ENCODE results near the gene DENND1A.
A peak's percentile ranks its signal among the peaks of the same experiment; 100 is the strongest.
"Not testable (repeated sequence)": the region's sequence is repeated elsewhere in the genome, so short reads cannot be mapped to it uniquely, and the experiment has no call there.

The DENND1A gene

GRCh38 chr9:123952641-123953495 lies 22.9 kb upstream of the DENND1A start:
- H3K27ac ChIP-seq = no peak overlapping the region
- no peak for DNase-seq (ENCODE audit: low read depth, low spot score)

- no peak overlapping the region for H3K27ac ChIP-seq
- no peak for DNase-seq (ENCODE audit: low read depth, low spot score)
Observed at GRCh38 chr9:123948286-123948685, 18.4 kb upstream of the DENND1A start.

GRCh38 chr9:123947326-123947725 lies 17.4 kb upstream of the DENND1A start:
- DNase-seq (ENCODE audit: low read depth, low spot score) = no peak

GRCh38 chr9:123946101-123946821 lies 16.3 kb upstream of the DENND1A start:
- no peak for DNase-seq (ENCODE audit: low read depth, low spot score)
- H3K27ac ChIP-seq = no peak overlapping the region

More at GRCh38 chr9:123947326-123947725, 17.4 kb upstream of the DENND1A start:
- H3K27ac ChIP-seq = no peak overlapping the region

GRCh38 chr9:123945532-123945931 lies 15.6 kb upstream of the DENND1A start:
- DNase-seq (ENCODE audit: low read depth, low spot score) = no peak

GRCh38 chr9:123944464-123944863 lies 14.5 kb upstream of the DENND1A start:
- DNase-seq (ENCODE audit: low read depth, low spot score); H3K27ac ChIP-seq: not testable (repeated sequence)

More at GRCh38 chr9:123945532-123945931, 15.6 kb upstream of the DENND1A start:
- H3K27ac ChIP-seq = no peak overlapping the region

- no peak overlapping the region for H3K27ac ChIP-seq
- no peak for DNase-seq (ENCODE audit: low read depth, low spot score)
Observed at GRCh38 chr9:123943671-123944070, 13.7 kb upstream of the DENND1A start.

GRCh38 chr9:123942542-123942941 lies 12.6 kb upstream of the DENND1A start:
- DNase-seq (ENCODE audit: low read depth, low spot score) = no peak
- no peak overlapping the region for H3K27ac ChIP-seq

- DNase-seq (ENCODE audit: low read depth, low spot score) = no peak
- H3K27ac ChIP-seq = no peak overlapping the region
Observed at GRCh38 chr9:123941524-123942070, 11.7 kb upstream of the DENND1A start.

- DNase-seq (ENCODE audit: low read depth, low spot score) = no peak
- H3K27ac ChIP-seq = no peak overlapping the region
Observed at GRCh38 chr9:123940721-123941523, 11.0 kb upstream of the DENND1A start.

- H3K27ac ChIP-seq = no peak overlapping the region
- DNase-seq (ENCODE audit: low read depth, low spot score) = no peak
Observed at GRCh38 chr9:123938401-123938800, 8.5 kb upstream of the DENND1A start.

GRCh38 chr9:123936575-123936974 lies 6.6 kb upstream of the DENND1A start:
- not testable (repeated sequence) for H3K27ac ChIP-seq; DNase-seq (ENCODE audit: low read depth, low spot score)

- no peak for DNase-seq (ENCODE audit: low read depth, low spot score)
- H3K27ac ChIP-seq = peak overlapping the region; percentile 52
Observed at GRCh38 chr9:123933440-123934212, 3.7 kb upstream of the DENND1A start.

- DNase-seq (ENCODE audit: low read depth, low spot score) = no peak
- H3K27ac ChIP-seq = peak overlapping the region; percentile 39
Observed at GRCh38 chr9:123929177-123929869, 603 bp downstream of the DENND1A start.

- peak overlapping the region; percentile 39 for H3K27ac ChIP-seq
- no peak for DNase-seq (ENCODE audit: low read depth, low spot score)
Observed at GRCh38 chr9:123928533-123929176, 1.3 kb downstream of the DENND1A start.

- no peak for DNase-seq (ENCODE audit: low read depth, low spot score)
- H3K27ac ChIP-seq = no peak overlapping the region
Observed at GRCh38 chr9:123927625-123928532, 2.0 kb downstream of the DENND1A start.

- no peak for DNase-seq (ENCODE audit: low read depth, low spot score)
- no peak overlapping the region for H3K27ac ChIP-seq
Observed at GRCh38 chr9:123926941-123927340, 3.0 kb downstream of the DENND1A start.

Measured in epithelial cell of prostate (primary cell).